ENCODE data around the gene UBAP1.

GRCh38 chr9:34254141-34254913 is 75.5 kb downstream of the UBAP1 start:
- TF ChIP-seq CTCF (IDR thresholded peaks at IDR 0.05; ENCODE audit: low read depth, low read length) (no peak), POLR2A (IDR thresholded peaks at IDR 0.05; ENCODE audit: extremely low read depth, insufficient read length) (no peak)
